NT2/D1 (cell line): Measurements from ENCODE around the gene SMTNL1.

Source experiments
- SUZ12 ChIP-seq: IDR thresholded peaks from 2 replicates; pipeline ENCODE4 v1.6.1; 2011; ENCODE audit not compliant: insufficient read length, insufficient read depth; ENCODE audit errors: extremely low read depth
- YY1 ChIP-seq: IDR thresholded peaks from 2 replicates; pipeline ENCODE4 v1.6.1; 2011; ENCODE audit not compliant: insufficient read length, insufficient read depth
- ZNF274 ChIP-seq: IDR thresholded peaks from 2 replicates; pipeline ENCODE4 v1.6.1; 2011; ENCODE audit warnings: mild to moderate bottlenecking, low read depth, low read length

DNA sequence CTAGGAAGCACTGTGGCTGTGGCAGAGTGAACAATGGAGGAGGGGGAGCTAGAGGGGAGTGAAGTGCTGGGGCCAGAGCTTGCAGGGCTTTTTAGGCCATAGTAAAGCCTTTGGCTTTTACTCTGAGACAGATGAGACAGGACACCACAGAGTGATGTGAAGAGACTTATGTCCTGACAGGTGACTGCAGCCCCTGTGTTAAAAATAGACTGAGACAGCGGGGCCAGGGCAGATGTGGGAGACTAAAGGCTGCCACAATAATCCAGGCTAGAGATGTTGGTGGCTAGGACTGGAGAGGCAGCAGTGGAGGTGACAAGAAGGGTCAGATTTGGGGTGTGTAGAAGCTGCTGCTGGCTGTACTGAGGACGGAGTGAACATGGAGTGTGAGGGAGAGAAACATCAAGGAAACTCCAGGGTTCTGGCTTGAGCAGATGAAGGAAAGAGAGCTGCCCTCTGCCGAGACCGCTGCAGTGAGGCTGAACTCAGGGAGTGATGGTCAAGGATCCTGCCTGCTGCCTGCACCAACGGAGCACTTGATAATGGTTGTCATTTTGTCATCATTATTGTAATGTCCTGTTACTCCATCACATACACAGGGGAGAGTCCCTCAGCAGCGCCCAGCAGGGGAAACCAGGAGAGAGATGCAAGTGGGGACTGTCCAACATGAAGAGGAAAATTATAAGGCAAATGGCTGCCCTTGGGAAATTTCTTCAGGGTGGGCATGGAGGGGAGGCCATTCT is 49.3 kb upstream of the SMTNL1 start:
- TF ChIP-seq YY1 (no peak), ZNF274 (no peak), SUZ12 (no peak)
